ENCODE measurements around the gene SORCS2.

DNA sequence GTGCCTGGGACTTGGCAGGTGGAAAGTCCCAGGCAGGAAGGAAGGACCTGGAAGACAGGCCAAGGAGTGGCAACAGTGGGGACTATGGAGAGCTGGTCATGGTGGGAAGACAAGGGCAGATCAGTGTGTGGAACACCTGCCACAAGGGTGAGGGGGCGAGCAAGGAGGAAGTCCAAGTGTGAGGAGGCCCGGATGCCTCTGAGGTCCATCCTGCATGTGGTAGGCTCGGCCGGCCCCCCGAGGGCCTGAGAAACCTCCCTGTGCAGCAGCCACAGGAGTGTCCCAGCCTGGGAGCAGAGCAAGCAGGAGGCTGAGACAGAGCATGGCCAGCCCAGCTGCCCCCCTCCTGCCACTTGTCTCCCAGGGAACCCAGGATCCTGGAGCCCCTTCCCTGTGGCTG lies 282.9 kb downstream of the SORCS2 start:
- TF ChIP-seq, protein P1, sequence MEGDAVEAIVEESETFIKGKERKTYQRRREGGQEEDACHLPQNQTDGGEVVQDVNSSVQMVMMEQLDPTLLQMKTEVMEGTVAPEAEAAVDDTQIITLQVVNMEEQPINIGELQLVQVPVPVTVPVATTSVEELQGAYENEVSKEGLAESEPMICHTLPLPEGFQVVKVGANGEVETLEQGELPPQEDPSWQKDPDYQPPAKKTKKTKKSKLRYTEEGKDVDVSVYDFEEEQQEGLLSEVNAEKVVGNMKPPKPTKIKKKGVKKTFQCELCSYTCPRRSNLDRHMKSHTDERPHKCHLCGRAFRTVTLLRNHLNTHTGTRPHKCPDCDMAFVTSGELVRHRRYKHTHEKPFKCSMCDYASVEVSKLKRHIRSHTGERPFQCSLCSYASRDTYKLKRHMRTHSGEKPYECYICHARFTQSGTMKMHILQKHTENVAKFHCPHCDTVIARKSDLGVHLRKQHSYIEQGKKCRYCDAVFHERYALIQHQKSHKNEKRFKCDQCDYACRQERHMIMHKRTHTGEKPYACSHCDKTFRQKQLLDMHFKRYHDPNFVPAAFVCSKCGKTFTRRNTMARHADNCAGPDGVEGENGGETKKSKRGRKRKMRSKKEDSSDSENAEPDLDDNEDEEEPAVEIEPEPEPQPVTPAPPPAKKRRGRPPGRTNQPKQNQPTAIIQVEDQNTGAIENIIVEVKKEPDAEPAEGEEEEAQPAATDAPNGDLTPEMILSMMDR (IDR thresholded peaks at IDR 0.05; ENCODE audit: insufficient read depth, low read depth, low read length), result no peak
- TF ChIP-seq EZH2 (IDR thresholded peaks at IDR 0.05; ENCODE audit: insufficient read depth, low read length), result no peak

Measured in astrocyte (in vitro differentiated cells and primary cell).